H1 (cell line): ENCODE data around the gene STAMBP. TPM values are rescaled to one million over a fixed set of nuclear protein-coding genes. Genes with fewer than 3 reads are reported as not detected.

Source experiments
- CTCF ChIA-PET: fragments of 300-600 bp; sonication (Branson Sonifier 250); formaldehyde crosslinking; loops from one replicate; lab custom pipeline; 2021; ENCODE audit not compliant: partially characterized antibody; lab: Charles Lee
- POLR2A ChIA-PET: fragments of 300-600 bp; sonication (Branson Sonifier 250); formaldehyde crosslinking; loops from one replicate; lab custom pipeline; 2021; ENCODE audit warnings: inconsistent platforms; ENCODE audit not compliant: partially characterized antibody; lab: Charles Lee
- DNase-seq, 2 experiments: peaks; one replicate each; pipeline versions ENCODE4 v3.0.0 to v3.0.0-alpha.2; 2010 to 2022; ENCODE audit warnings: low spot score in 2 of 2, low read depth in 1 of 2, mixed read lengths in 1 of 2
- FAIRE-seq: peaks from 2 replicates; lab custom pipeline; 2011; peaks lifted over from hg19 to GRCh38; lab: Jason Lieb, UNC
- H2AFZ ChIP-seq: 2 replicates; pipeline ENCODE4 v1.8.1; 2012; ENCODE audit warnings: low read length, inconsistent platforms
- H2AK5ac ChIP-seq: 2 replicates; pipeline ENCODE4 v1.6.1; 2013; ENCODE audit warnings: low read depth, low read length
- H2BK120ac ChIP-seq: replicated peaks from 2 replicates; pipeline ENCODE3; 2013; ENCODE audit warnings: low read depth, low read length, inconsistent platforms
- H2BK12ac ChIP-seq: 2 replicates; pipeline ENCODE4 v1.6.1; 2013; ENCODE audit warnings: low read depth, low read length
- H2BK15ac ChIP-seq: 2 replicates; pipeline ENCODE4 v1.6.1; 2013; ENCODE audit warnings: low read length
- H2BK20ac ChIP-seq: 2 replicates; pipeline ENCODE4 v1.6.1; 2013; ENCODE audit warnings: low read length
- H2BK5ac ChIP-seq: 2 replicates; pipeline ENCODE4 v1.6.1; 2013; ENCODE audit warnings: low read depth, low read length
- H3K14ac ChIP-seq: 2 replicates; pipeline ENCODE4 v1.6.1; 2013; ENCODE audit warnings: inconsistent platforms; ENCODE audit not compliant: insufficient read length
- H3K18ac ChIP-seq: 2 replicates; pipeline ENCODE4 v1.6.1; 2013; ENCODE audit warnings: low read length; ENCODE audit errors: extremely low read depth
- H3K23ac ChIP-seq: 2 replicates; pipeline ENCODE4 v1.6.1; 2013; ENCODE audit warnings: inconsistent platforms; ENCODE audit not compliant: insufficient read length
- H3K23me2 ChIP-seq: 2 replicates; pipeline ENCODE4 v1.6.1; 2013; ENCODE audit warnings: low read depth, low read length
- H3K27ac ChIP-seq: 2 replicates; pipeline ENCODE4 v1.6.1; 2011; ENCODE audit warnings: low read depth, low read length, inconsistent platforms
- H3K27me3 ChIP-seq, 4 experiments: replicated peaks in 1 of 4; 1 replicate in 1 of 4; 2 replicates in 3 of 4; pipeline versions ENCODE4 v1.6.1 to v1.8.1; 2011 to 2013; ENCODE audit warnings: low read length in 3 of 4, mild to moderate bottlenecking in 3 of 4, inconsistent platforms in 2 of 4, mixed read lengths in 2 of 4, moderate library complexity in 1 of 4; ENCODE audit not compliant: control insufficient read depth in 3 of 4, insufficient read depth in 3 of 4; ENCODE audit errors: extremely low read depth in 1 of 4
- H3K36me3 ChIP-seq, 4 experiments: 2 replicates each; pipeline versions ENCODE4 v1.6.1 to v1.8.1; 2011 to 2013; ENCODE audit warnings: mild to moderate bottlenecking in 4 of 4, low read length in 3 of 4, moderate library complexity in 2 of 4, control low read depth in 1 of 4, inconsistent platforms in 1 of 4; ENCODE audit not compliant: insufficient read depth in 4 of 4, control insufficient read depth in 2 of 4
- H3K4ac ChIP-seq: replicated peaks from 2 replicates; pipeline ENCODE3; 2013; ENCODE audit warnings: low read length, low read depth, mixed read lengths, inconsistent platforms; ENCODE audit not compliant: insufficient read length
- H3K4me1 ChIP-seq, 4 experiments: replicated peaks in 1 of 4; 1 replicate in 1 of 4; 2 replicates in 3 of 4; pipeline versions ENCODE4 v1.6.1 to v1.8.1; 2011 to 2013; ENCODE audit warnings: low read length in 3 of 4, inconsistent platforms in 2 of 4, mixed read lengths in 1 of 4; ENCODE audit not compliant: insufficient read depth in 4 of 4, control insufficient read depth in 3 of 4
- H3K4me2 ChIP-seq, 2 experiments: 2 replicates each; pipeline versions ENCODE4 v1.6.1 to v1.8.1; 2011 to 2013; ENCODE audit warnings: low read depth in 2 of 2, low read length in 2 of 2, control low read depth in 1 of 2, inconsistent platforms in 1 of 2, mild to moderate bottlenecking in 1 of 2; ENCODE audit not compliant: insufficient read depth in 1 of 2
- H3K4me3 ChIP-seq, 4 experiments: fragments of 200-600, 300-600 bp in 1 of 4; sonication (generic), shearing (Covaris generic), sonication (Bioruptor Twin) in 1 of 4; 2 replicates each; pipeline versions ENCODE4 v1.5.1 to v1.8.1; 2011 to 2016; ENCODE audit warnings: low read length in 4 of 4, low read depth in 3 of 4, control low read depth in 2 of 4, inconsistent platforms in 2 of 4, mild to moderate bottlenecking in 2 of 4, mixed read lengths in 1 of 4, moderate library complexity in 1 of 4; ENCODE audit not compliant: insufficient read depth in 2 of 4; ENCODE audit errors: extremely low read depth in 1 of 4
- H3K56ac ChIP-seq: replicated peaks from 2 replicates; pipeline ENCODE3; 2013; ENCODE audit warnings: low read depth, mild to moderate bottlenecking, mixed read lengths, low read length, inconsistent platforms; ENCODE audit not compliant: insufficient read length
- H3K79me1 ChIP-seq: 2 replicates; pipeline ENCODE4 v1.6.1; 2013; ENCODE audit warnings: low read depth, low read length, control low read depth
- H3K79me2 ChIP-seq, 2 experiments: 2 replicates each; pipeline versions ENCODE4 v1.6.1 to v1.8.1; 2012 to 2013; ENCODE audit warnings: low read length in 2 of 2, mild to moderate bottlenecking in 2 of 2, inconsistent platforms in 1 of 2; ENCODE audit not compliant: insufficient read depth in 2 of 2, control insufficient read depth in 1 of 2
- H3K9ac ChIP-seq, 4 experiments: replicated peaks in 1 of 4; 1 replicate in 1 of 4; 2 replicates in 3 of 4; pipeline versions ENCODE4 v1.6.1 to v1.8.1; 2011 to 2013; ENCODE audit warnings: low read depth in 3 of 4, low read length in 3 of 4, control low read depth in 2 of 4, mild to moderate bottlenecking in 2 of 4, moderate library complexity in 2 of 4, inconsistent platforms in 1 of 4; ENCODE audit errors: extremely low read depth in 1 of 4
- H3K9me3 ChIP-seq, 2 experiments: 2 replicates each; pipeline versions ENCODE4 v1.6.1 to v1.8.1; 2012 to 2013; ENCODE audit warnings: mild to moderate bottlenecking in 2 of 2, moderate library complexity in 2 of 2, control low read depth in 1 of 2, inconsistent platforms in 1 of 2, low read depth in 1 of 2, low read length in 1 of 2, mixed read lengths in 1 of 2; ENCODE audit not compliant: insufficient read depth in 2 of 2
- H4K20me1 ChIP-seq, 2 experiments: replicated peaks in 1 of 2; 2 replicates each; pipeline versions ENCODE3 to v1.8.1; 2011 to 2013; ENCODE audit warnings: inconsistent platforms in 2 of 2, low read length in 2 of 2, mild to moderate bottlenecking in 1 of 2; ENCODE audit not compliant: insufficient read depth in 2 of 2, control insufficient read depth in 1 of 2
- H4K5ac ChIP-seq: 2 replicates; pipeline ENCODE4 v1.6.1; 2013; ENCODE audit warnings: low read length, low read depth, mixed read lengths, inconsistent platforms; ENCODE audit not compliant: insufficient read length
- H4K8ac ChIP-seq: 2 replicates; pipeline ENCODE4 v1.8.0; 2013; ENCODE audit warnings: mild to moderate bottlenecking, moderate library complexity, low read length, inconsistent platforms; ENCODE audit not compliant: insufficient read depth; ENCODE audit errors: extremely low read depth
- H4K91ac ChIP-seq: replicated peaks from 2 replicates; pipeline ENCODE3; 2013; ENCODE audit warnings: low read length, mixed read lengths, inconsistent platforms; ENCODE audit not compliant: insufficient read length
- CBX5 ChIP-seq: fragments of 300-800, 300-1000 bp; sonication (generic); IDR thresholded peaks from 2 replicates; pipeline ENCODE4 v1.7.1; 2016; ENCODE audit warnings: antibody characterized with exemption, low read length, low read depth
- CEBPB ChIP-seq: IDR thresholded peaks from 2 replicates; pipeline ENCODE4 v1.6.1; 2012; ENCODE audit warnings: low read depth, low read length
- HDAC6 ChIP-seq: IDR thresholded peaks from one replicate; pipeline ENCODE4 v1.7.1; 2012; ENCODE audit warnings: low read depth, mild to moderate bottlenecking, inconsistent platforms, low read length, moderate library complexity
- JUN ChIP-seq: IDR thresholded peaks from 2 replicates; pipeline ENCODE4 v1.6.1; 2011; ENCODE audit warnings: low read depth, mild to moderate bottlenecking, improper control_type of control experiment, low read length
- KDM5A ChIP-seq: fragments of 200-600 bp; IDR thresholded peaks from 2 replicates; pipeline ENCODE4 v1.7.1; 2012; ENCODE audit warnings: mild to moderate bottlenecking, low read length, inconsistent platforms, mixed read lengths
- MAFK ChIP-seq: IDR thresholded peaks from 2 replicates; pipeline ENCODE4 v1.6.1; 2012; ENCODE audit warnings: low read depth, mild to moderate bottlenecking, improper control_type of control experiment, low read length
- NRF1 ChIP-seq: IDR thresholded peaks from 2 replicates; pipeline ENCODE4 v1.6.1; 2011; ENCODE audit warnings: mild to moderate bottlenecking, low read depth, low read length, improper control_type of control experiment
- RNF2 ChIP-seq: fragments of 200-900, 300-1000 bp; sonication (generic); IDR thresholded peaks from 2 replicates; pipeline ENCODE4 v1.7.1; 2016; ENCODE audit warnings: borderline replicate concordance, low read depth, mild to moderate bottlenecking, antibody characterized with exemption, low read length; ENCODE audit not compliant: poor library complexity, severe bottlenecking; ENCODE audit errors: missing control alignments
- SP2 ChIP-seq: IDR thresholded peaks from 2 replicates; pipeline ENCODE4 v1.6.1; 2012; ENCODE audit warnings: mild to moderate bottlenecking, low read length, inconsistent platforms
- TEAD4 ChIP-seq: IDR thresholded peaks from 2 replicates; pipeline ENCODE4 v1.6.1; 2012; ENCODE audit warnings: low read depth, low read length, inconsistent platforms, mixed read lengths
- WGBS, 2 experiments: shearing (Covaris generic) in 1 of 2; methylation state at CpG; one replicate each; pipeline versions ENCODE4 v1.1.6 to v1.1.7; 2013 to 2015; ENCODE audit warnings: low lambda C conversion rate in 2 of 2, mixed read lengths in 2 of 2, inconsistent platforms in 1 of 2, low coverage in 1 of 2, missing lambda C conversion rate in 1 of 2; ENCODE audit not compliant: insufficient replicate concordance in 2 of 2, insufficient coverage in 1 of 2, insufficient read length in 1 of 2; ENCODE audit errors: extremely low coverage in 1 of 2, missing lambda C conversion rate in 1 of 2; 5-methylcytosine and 5-hydroxymethylcytosine counted together
- polyA plus RNA-seq, 7 experiments: library from polyadenylated mRNA; depleted of rRNA in 3 of 7; stranded (reverse) in 5 of 7; unstranded in 2 of 7; fragments of >200 nt in 5 of 7; fragments of 200-250 nt in 2 of 7; gene quantifications; 1 replicate in 5 of 7; 2 replicates in 1 of 7; 4 replicates in 1 of 7; pipeline versions ENCODE4 v1.2.1 to v1.2.3, GENCODE V29; 2011 to 2013; ENCODE audit warnings: missing spikeins in 2 of 7, mixed read lengths in 2 of 7
- total RNA-seq: library from RNA; stranded (reverse); fragmentation: NEBNext Ultra II Directional; extraction: Animal tissue kit (Norgen Biotek cat#: 25700); gene quantifications from 2 replicates; pipeline ENCODE4 v1.2.1, GENCODE V29; 2021
- TF ChIP-seq, protein P1 (sequence below): IDR thresholded peaks from 2 replicates; pipeline ENCODE4 v1.6.1; 2011; ENCODE audit warnings: low read length, improper control_type of control experiment
- TF ChIP-seq, protein P2 (sequence below): IDR thresholded peaks from 2 replicates; pipeline ENCODE4 v1.6.1; 2012; ENCODE audit warnings: low read length, inconsistent platforms

STAMBP gene
- total and polyA plus RNA-seq, 2 of the 8 experiments (the other 6 are each of a cell fraction or from before 2014, with no cell fraction given): 35.8 to 49.7 TPM

DNA sequence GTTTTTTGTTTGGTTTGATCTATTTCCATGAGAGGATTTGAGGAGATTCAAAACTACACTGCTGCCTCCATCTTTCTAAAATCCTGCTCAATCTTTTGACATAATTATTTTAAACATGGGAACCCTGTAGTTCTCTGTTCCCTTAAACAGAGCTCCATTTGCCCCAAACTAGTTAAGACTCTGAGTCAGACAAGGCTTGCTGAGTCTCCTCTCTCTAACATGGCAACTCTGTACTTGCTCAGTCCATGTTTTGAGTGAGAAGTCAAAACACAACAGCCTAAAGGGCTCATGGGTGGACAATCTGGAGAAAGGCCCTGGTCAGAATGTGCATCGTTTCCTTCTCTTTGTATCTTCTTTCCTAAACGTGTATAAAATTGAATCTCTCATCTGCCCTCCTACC is 7.1 kb upstream of the STAMBP start:
- 92% methylated on average over 2 of the region's 2 CpGs; no CpG with 5 or more reads in 1 of the 2 experiments for WGBS, 2 experiments
- Histone ChIP-seq H3K4me1 (no peaks in the 10 kb centered on the region), H2BK15ac (no peak overlapping the region), H3K23ac (no peak overlapping the region), H3K18ac (no peak overlapping the region), H4K91ac (no peak overlapping the region), H4K20me1 (no peaks in the 10 kb centered on the region), H2AFZ (no peak overlapping the region), H3K36me3 (no peaks in the 10 kb centered on the region), H2AK5ac (no peak overlapping the region), H4K8ac (no peak overlapping the region), H2BK20ac (no peak overlapping the region), H2BK12ac (no peak overlapping the region), H3K27ac (no peak overlapping the region), H3K9me3 (no peaks in the 10 kb centered on the region), H2BK5ac (no peak overlapping the region), H3K56ac (no peak overlapping the region), H3K14ac (no peak overlapping the region), H4K5ac (no peak overlapping the region), H3K4ac (no peak overlapping the region), H3K79me1 (no peaks in the 10 kb centered on the region), H3K23me2 (no peaks in the 10 kb centered on the region), H3K27me3 (peaks cover 0 to 7% (median 1%) of the 10 kb centered on the region in 4 experiments; a peak in 3 of 7 replicates), H3K9ac (no peak overlapping the region), H3K4me2 (no peak overlapping the region), H3K4me3 (no peak overlapping the region), H3K79me2 (no peaks in the 10 kb centered on the region), H2BK120ac (no peak overlapping the region)
- FAIRE-seq: no peak
- CTCF ChIA-PET: interaction anchor here (0.7 to 4.8 kb wide), 4 partner anchors 18 to 451 kb away, joined by 3 to 31 read pairs (median 4); no protein-coding TSS in a partner anchor
- POLR2A ChIA-PET: no interaction called here
- no peak for DNase-seq
- TF ChIP-seq HDAC6 (no peak), TEAD4 (no peak), SP2 (no peak), CEBPB (no peak), JUN (no peak), RNF2 (no peak), CBX5 (no peak), MAFK (no peak), NRF1 (no peak), KDM5A (no peak)
- TF ChIP-seq, protein P1, sequence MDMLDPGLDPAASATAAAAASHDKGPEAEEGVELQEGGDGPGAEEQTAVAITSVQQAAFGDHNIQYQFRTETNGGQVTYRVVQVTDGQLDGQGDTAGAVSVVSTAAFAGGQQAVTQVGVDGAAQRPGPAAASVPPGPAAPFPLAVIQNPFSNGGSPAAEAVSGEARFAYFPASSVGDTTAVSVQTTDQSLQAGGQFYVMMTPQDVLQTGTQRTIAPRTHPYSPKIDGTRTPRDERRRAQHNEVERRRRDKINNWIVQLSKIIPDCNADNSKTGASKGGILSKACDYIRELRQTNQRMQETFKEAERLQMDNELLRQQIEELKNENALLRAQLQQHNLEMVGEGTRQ: no peak
- TF ChIP-seq, protein P2, sequence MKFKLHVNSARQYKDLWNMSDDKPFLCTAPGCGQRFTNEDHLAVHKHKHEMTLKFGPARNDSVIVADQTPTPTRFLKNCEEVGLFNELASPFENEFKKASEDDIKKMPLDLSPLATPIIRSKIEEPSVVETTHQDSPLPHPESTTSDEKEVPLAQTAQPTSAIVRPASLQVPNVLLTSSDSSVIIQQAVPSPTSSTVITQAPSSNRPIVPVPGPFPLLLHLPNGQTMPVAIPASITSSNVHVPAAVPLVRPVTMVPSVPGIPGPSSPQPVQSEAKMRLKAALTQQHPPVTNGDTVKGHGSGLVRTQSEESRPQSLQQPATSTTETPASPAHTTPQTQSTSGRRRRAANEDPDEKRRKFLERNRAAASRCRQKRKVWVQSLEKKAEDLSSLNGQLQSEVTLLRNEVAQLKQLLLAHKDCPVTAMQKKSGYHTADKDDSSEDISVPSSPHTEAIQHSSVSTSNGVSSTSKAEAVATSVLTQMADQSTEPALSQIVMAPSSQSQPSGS: no peak
